Uterus (tissue), 2 donors: ENCODE measurements around the gene FARP2.

Source experiments
- CTCF ChIP-seq, 4 experiments: fragments of 200-600 bp in 2 of 4; fragments of 450-650 bp in 2 of 4; sonication (generic) in 2 of 4; IDR thresholded peaks; one replicate each; pipeline ENCODE4 v1.5.1; 2016 to 2019; ENCODE audit warnings: antibody characterized with exemption in 4 of 4, mild to moderate bottlenecking in 2 of 4, moderate library complexity in 1 of 4
- POLR2A ChIP-seq, 2 donors: fragments of 450-650 bp; IDR thresholded peaks; one replicate each; pipeline ENCODE4 v1.6.1; 2016; ENCODE audit warnings: antibody characterized with exemption in 2 of 2, mild to moderate bottlenecking in 1 of 2, moderate library complexity in 1 of 2

GRCh38 chr2:241539616-241540374 is 183.7 kb downstream of the FARP2 start:
- TF ChIP-seq CTCF (IDR thresholded peaks at IDR 0.05) = no peak
- TF ChIP-seq POLR2A (IDR thresholded peaks at IDR 0.05) = no peak
